Body of pancreas (tissue), 4 donors: ENCODE data around the gene SYNE2. TPM values are rescaled to one million over a fixed set of nuclear protein-coding genes. Genes with fewer than 3 reads are reported as not detected.
A peak's percentile ranks its signal among the peaks of the same experiment; 100 is the strongest.

Experiments
- ATAC-seq: fragments of 150-250 bp; one replicate; pipeline ENCODE4 v1.9.1; 2016
- DNase-seq, 4 donors: peaks; one replicate each; pipeline ENCODE4 v3.0.0-alpha.2; 2019
- H3K27ac ChIP-seq, 4 donors: fragments of 200-600 bp; sonication (generic); 1 replicate in 3 of 4; 2 replicates in 1 of 4; pipeline versions ENCODE4 v1.5.1 to v1.6.1; 2016 to 2019; ENCODE audit warnings: mild to moderate bottlenecking in 1 of 4, mixed read lengths in 1 of 4, moderate library complexity in 1 of 4
- H3K27me3 ChIP-seq, 2 donors: fragments of 200-600 bp; sonication (generic); one replicate each; pipeline ENCODE4 v1.6.0; 2016; ENCODE audit warnings: mild to moderate bottlenecking in 1 of 2
- H3K36me3 ChIP-seq, 2 donors: fragments of 200-600 bp; sonication (generic); replicated peaks in 1 of 2; 2 replicates each; pipeline ENCODE4 v1.5.1; 2016; ENCODE audit warnings: low read depth in 2 of 2; ENCODE audit not compliant: insufficient read depth in 1 of 2
- H3K4me1 ChIP-seq: fragments of 200-600 bp; sonication (generic); one replicate; pipeline ENCODE4 v1.6.0; 2016
- H3K4me3 ChIP-seq, 2 donors: fragments of 200-600 bp; sonication (generic); 1 replicate in 1 of 2; 2 replicates in 1 of 2; pipeline ENCODE4 v1.5.1; 2016 to 2019
- H3K9me3 ChIP-seq, 3 donors: fragments of 200-600 bp; sonication (generic); 1 replicate in 2 of 3; 2 replicates in 1 of 3; pipeline ENCODE4 v1.5.1; 2016
- CTCF ChIP-seq, 7 experiments: fragments of 450-650 bp in 4 of 7; fragments of 200-600 bp in 3 of 7; sonication (generic) in 3 of 7; IDR thresholded peaks; one replicate each; pipeline ENCODE4 v1.5.1; 2016 to 2019; ENCODE audit warnings: antibody characterized with exemption in 7 of 7
- POLR2A ChIP-seq, 3 donors: fragments of 450-650 bp; IDR thresholded peaks; one replicate each; pipeline ENCODE4 v1.6.1; 2016; ENCODE audit warnings: antibody characterized with exemption in 3 of 3, mild to moderate bottlenecking in 2 of 3
- WGBS, 2 donors: methylation state at CpG; one replicate each; pipeline ENCODE4 v1.1.5; 2017; 5-methylcytosine and 5-hydroxymethylcytosine counted together
- intact Hi-C: fragments of 100-400 bp; cut with DNase I; formaldehyde crosslinking; loops from one replicate; pipeline ENCODE4 v1.15.1; 2023
- total RNA-seq, 2 donors: library from RNA; depleted of rRNA; stranded (reverse); fragments of >200 nt; gene quantifications; one replicate each; pipeline ENCODE4 v1.1.0, GENCODE V29; 2016

SYNE2 gene
- total RNA-seq, 2 donors from 2014 or later: 163 to 240 TPM

DNA sequence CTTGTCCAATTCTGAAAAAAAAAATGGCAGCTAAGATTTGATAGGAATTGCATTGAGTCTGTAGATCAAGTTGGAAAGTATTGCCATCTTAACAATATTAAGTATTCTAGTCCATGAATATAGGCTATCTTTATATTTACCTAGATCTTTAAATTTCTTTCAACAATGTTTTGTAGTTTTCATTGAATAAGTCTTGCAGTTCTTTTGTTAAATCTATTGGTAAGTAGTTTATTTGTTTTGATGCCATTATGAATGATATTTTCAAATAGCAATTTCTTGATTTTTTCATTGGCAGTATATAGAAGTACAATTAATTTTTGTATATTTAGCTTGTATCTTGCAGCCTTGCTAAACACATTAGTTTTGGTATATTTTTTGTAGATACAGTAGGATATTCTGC is 71.6 kb downstream of the SYNE2 start:
- Histone ChIP-seq H3K4me3 (no peak overlapping the region), H3K27ac (no peak overlapping the region), H3K36me3 (no peaks in the 10 kb centered on the region), H3K9me3 (no peaks in the 10 kb centered on the region), H3K27me3 (no peaks in the 10 kb centered on the region), H3K4me1 (peaks cover 11% of the 10 kb centered on the region)
- intact Hi-C loops: no loop called here
- DNase-seq (no peak), ATAC-seq (no peak)
- TF ChIP-seq POLR2A (IDR thresholded peaks at IDR 0.05): no peak
- no peak for TF ChIP-seq CTCF (IDR thresholded peaks at IDR 0.05)

DNA sequence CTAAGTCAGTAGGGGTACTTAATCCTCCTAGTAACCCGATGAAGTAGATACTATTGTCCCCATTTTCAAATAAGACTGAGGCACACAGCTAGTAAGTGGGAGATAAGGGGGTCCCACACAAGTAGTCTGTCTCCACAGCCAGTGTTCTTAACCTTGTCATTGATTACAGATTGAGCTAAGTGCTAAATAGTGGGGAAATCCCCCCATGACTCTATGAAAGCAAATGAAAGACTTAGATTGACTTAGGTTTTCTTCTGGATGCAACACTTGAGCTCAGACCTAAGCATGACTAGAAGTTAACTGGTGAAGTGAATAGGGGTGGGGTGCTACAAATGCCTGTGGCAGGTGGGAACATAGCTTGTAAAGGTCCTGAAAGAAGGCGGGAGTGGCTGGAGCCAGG is 73.8 kb downstream of the SYNE2 start:
- no peaks in the 10 kb centered on the region for H3K9me3 ChIP-seq
- no peak overlapping the region for H3K27ac ChIP-seq
- TF ChIP-seq CTCF (IDR thresholded peaks at IDR 0.05) (no peak), POLR2A (IDR thresholded peaks at IDR 0.05) (no peak)
- WGBS, 2 donors: 85 to 90% methylated on average over 2 of the region's 2 CpGs
- no peaks in the 10 kb centered on the region for H3K27me3 ChIP-seq
- no peak overlapping the region for H3K4me3 ChIP-seq
- DNase-seq (no peak), ATAC-seq (no peak)
- H3K4me1 ChIP-seq: peaks cover 11% of the 10 kb centered on the region
- H3K36me3 ChIP-seq: no peaks in the 10 kb centered on the region
- intact Hi-C loops: no loop called here

GRCh38 chr14:63928744-63929174 is 76.0 kb downstream of the SYNE2 start:
- Histone ChIP-seq H3K4me3 (no peak overlapping the region), H3K27ac (no peak overlapping the region), H3K4me1 (peaks cover 7% of the 10 kb centered on the region), H3K27me3 (no peaks in the 10 kb centered on the region), H3K9me3 (no peaks in the 10 kb centered on the region), H3K36me3 (no peaks in the 10 kb centered on the region)
- ATAC-seq (no peak), DNase-seq (no peak)
- no peak for TF ChIP-seq POLR2A (IDR thresholded peaks at IDR 0.05)
- TF ChIP-seq CTCF (IDR thresholded peaks at IDR 0.05): no peak
- WGBS, 2 donors: 68 to 77% methylated on average over 3 of the region's 3 CpGs
- intact Hi-C loops: no loop called here

DNA sequence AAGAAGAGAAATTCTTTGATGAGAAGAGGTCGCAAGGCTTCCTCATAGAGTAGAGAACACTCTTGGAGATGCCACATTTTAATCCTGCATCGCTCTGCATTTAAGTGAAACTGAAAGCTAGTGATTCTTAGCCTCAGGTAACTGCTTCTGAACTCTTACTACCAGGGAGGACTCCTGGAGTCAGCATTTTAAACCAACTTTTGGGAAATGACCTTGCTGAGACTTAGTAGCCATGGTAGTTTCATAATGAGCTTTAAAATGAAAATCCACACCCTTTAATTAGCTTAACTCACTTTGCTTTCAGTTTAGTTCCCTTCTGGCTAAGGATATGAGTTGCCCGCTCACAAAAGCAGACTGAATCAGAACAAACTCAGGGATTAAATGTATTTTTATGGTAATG is 80.3 kb downstream of the SYNE2 start:
- ATAC-seq: no peak

More for the DNA sequence above, 80.3 kb downstream of the SYNE2 start:
- no peak for TF ChIP-seq CTCF (IDR thresholded peaks at IDR 0.05)
- TF ChIP-seq POLR2A (IDR thresholded peaks at IDR 0.05): no peak
- no peaks in the 10 kb centered on the region for H3K27me3 ChIP-seq
- peaks cover 10% of the 10 kb centered on the region for H3K4me1 ChIP-seq
- 70 to 97% methylated on average over 3 of the region's 3 CpGs for WGBS, 2 donors
- DNase-seq: no peak
- peak overlapping the region in 1 of 4 donors; percentile 10 for H3K27ac ChIP-seq
- no peaks in the 10 kb centered on the region for H3K9me3 ChIP-seq
- H3K36me3 ChIP-seq: no peaks in the 10 kb centered on the region
- H3K4me3 ChIP-seq: no peak overlapping the region
- intact Hi-C loops: no loop called here
